ENCODE data around the gene PYGM.

PYGM gene

DNA sequence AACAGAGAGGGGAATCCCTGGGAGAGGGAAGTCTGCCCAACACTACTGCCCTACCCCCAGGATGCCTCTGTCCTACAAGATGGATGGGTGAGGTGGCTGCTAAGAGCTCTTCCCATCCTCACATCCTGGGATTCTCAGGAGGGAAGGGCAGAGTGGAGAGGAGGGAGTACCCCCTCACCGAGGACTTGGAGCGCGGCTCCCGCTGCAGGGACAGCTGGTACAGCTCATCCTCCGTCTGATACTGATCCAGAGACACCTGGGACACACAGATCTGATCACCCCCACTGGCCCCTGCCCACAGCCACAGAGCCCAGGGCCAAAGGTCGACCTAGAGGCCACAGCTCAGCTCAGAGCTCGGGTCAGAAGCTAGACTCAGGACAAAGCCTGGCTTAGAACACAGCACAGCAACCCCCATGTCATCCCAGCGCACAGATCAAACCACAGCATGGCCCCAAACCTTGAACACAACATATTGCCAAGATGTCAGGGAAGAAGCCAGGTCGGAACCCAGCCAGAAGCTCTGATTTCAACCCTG lies 24.0 kb downstream of the PYGM start:
- Histone ChIP-seq H3K9me3 (no peaks in the 10 kb centered on the region), H3K27me3 (no peaks in the 10 kb centered on the region), H3K4me1 (peaks cover 0 to under 1% (median 0%) of the 10 kb centered on the region in 4 donors), H3K4me3 (no peak overlapping the region), H3K36me3 (peaks cover 50 to 83% (median 67%) of the 10 kb centered on the region in 3 donors), H3K27ac (no peak overlapping the region)
- intact Hi-C loops (cut with DNase I; ENCODE audit: low total_unique reads): no loop called here
- no peak for TF ChIP-seq CTCF (IDR thresholded peaks at IDR 0.05)
- DNase-seq: no peak

- H3K27me3 ChIP-seq: no peaks in the 10 kb centered on the region
- H3K36me3 ChIP-seq: peaks cover 44 to 89% (median 74%) of the 10 kb centered on the region in 3 donors
- DNase-seq: no peak
- no peak overlapping the region for H3K27ac ChIP-seq
- no peaks in the 10 kb centered on the region for H3K9me3 ChIP-seq
- H3K4me3 ChIP-seq: no peak overlapping the region
- intact Hi-C loops (cut with DNase I; ENCODE audit: low total_unique reads): no loop called here
- H3K4me1 ChIP-seq: peaks cover 0 to 1% (median 0%) of the 10 kb centered on the region in 4 donors
- TF ChIP-seq CTCF (IDR thresholded peaks at IDR 0.05): no peak
These were observed 24.7 kb downstream of the PYGM start for GRCh38 chr11:64734811-64735724.

- Histone ChIP-seq H3K9me3 (no peaks in the 10 kb centered on the region), H3K27ac (no peak overlapping the region), H3K27me3 (no peaks in the 10 kb centered on the region), H3K36me3 (peaks cover 51 to 81% (median 66%) of the 10 kb centered on the region in 3 donors), H3K4me3 (no peak overlapping the region), H3K4me1 (peaks cover 0 to 5% (median 0%) of the 10 kb centered on the region in 4 donors)
- no peak for DNase-seq
- TF ChIP-seq CTCF (IDR thresholded peaks at IDR 0.05): no peak
- intact Hi-C loops (cut with DNase I; ENCODE audit: low total_unique reads): no loop called here
These were observed 28.2 kb downstream of the PYGM start for GRCh38 chr11:64731601-64732000.

DNA sequence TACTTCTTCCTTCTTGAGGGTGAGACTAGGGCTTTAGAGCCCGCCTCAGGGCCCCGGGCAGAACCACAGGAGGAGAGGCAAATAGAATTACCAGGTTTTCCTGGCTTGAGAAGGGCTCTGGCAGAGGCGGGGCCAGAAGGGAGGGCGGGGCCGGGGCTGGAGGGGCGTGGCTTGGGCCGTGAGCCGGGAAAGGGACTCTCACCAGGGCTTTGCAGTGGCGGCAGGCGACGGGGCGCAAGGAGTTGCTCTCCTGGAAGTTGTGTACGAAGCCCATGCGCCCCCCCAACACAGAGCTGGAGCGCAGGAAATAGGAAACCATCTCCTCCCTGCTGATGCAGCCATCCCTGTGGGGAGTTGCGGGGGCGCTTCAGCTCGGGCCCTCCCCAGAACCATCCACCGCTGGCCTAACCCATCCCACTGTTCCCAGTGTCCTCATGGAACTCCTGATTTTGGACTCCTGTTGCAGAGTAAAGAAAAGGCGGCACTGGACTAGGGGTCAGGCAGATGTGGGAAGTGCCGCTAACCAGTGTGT lies 29.9 kb downstream of the PYGM start:
- H3K4me1 ChIP-seq: peaks cover 0 to 5% (median 0%) of the 10 kb centered on the region in 4 donors

More for the DNA sequence above, 29.9 kb downstream of the PYGM start:
- peaks cover 36 to 64% (median 52%) of the 10 kb centered on the region in 3 donors for H3K36me3 ChIP-seq
- no peak overlapping the region for H3K4me3 ChIP-seq
- no peaks in the 10 kb centered on the region for H3K9me3 ChIP-seq
- no peak overlapping the region for H3K27ac ChIP-seq
- H3K27me3 ChIP-seq: no peaks in the 10 kb centered on the region
- no peak for DNase-seq
- intact Hi-C loops (cut with DNase I; ENCODE audit: low total_unique reads): loop anchor here (10.0 kb wide), 2 partner anchors 75 to 345 kb away; no protein-coding TSS in a partner anchor
- no peak for TF ChIP-seq CTCF (IDR thresholded peaks at IDR 0.05)

All from tibial artery (tissue), 4 donors.